Stomach (tissue), 9 donors: Measurements from ENCODE around the gene SH3TC1. TPM values are rescaled to one million over a fixed set of nuclear protein-coding genes. Genes with fewer than 3 reads are reported as not detected.
A peak's percentile ranks its signal among the peaks of the same experiment; 100 is the strongest.

Experiments
- DNase-seq, 2 donors: peaks; one replicate each; pipeline versions ENCODE4 v3.0.0 to v3.0.0-alpha.2; 2013 to 2019
- H3K27ac ChIP-seq, 5 donors: fragments of 200-600 bp in 4 of 5; sonication (generic) in 4 of 5; one replicate each; pipeline ENCODE4 v1.5.1; 2013 to 2019; ENCODE audit warnings: mild to moderate bottlenecking in 1 of 5, moderate library complexity in 1 of 5
- H3K27me3 ChIP-seq, 3 donors: fragments of 200-600 bp; sonication (generic); one replicate each; pipeline ENCODE4 v1.5.1; 2017 to 2019; ENCODE audit warnings: mixed run types in 1 of 3
- H3K36me3 ChIP-seq, 4 donors: fragments of 200-600 bp; sonication (generic); 1 replicate in 3 of 4; 2 replicates in 1 of 4; pipeline ENCODE4 v1.5.1; 2016 to 2019
- H3K4me1 ChIP-seq, 4 donors: fragments of 200-600 bp; sonication (generic); one replicate each; pipeline ENCODE4 v1.5.1; 2016 to 2019
- H3K4me3 ChIP-seq, 4 donors: fragments of 200-600 bp; sonication (generic) in 3 of 4; one replicate each; pipeline ENCODE4 v1.5.1; 2016 to 2019; ENCODE audit warnings: mild to moderate bottlenecking in 1 of 4
- H3K9me3 ChIP-seq, 4 donors: fragments of 200-600 bp; sonication (generic); one replicate each; pipeline ENCODE4 v1.5.1; 2016 to 2019
- CTCF ChIP-seq, 7 experiments: fragments of 450-650 bp in 4 of 7; fragments of 200-600 bp in 3 of 7; sonication (generic) in 3 of 7; IDR thresholded peaks; one replicate each; pipeline ENCODE4 v1.5.1; 2016 to 2019; ENCODE audit warnings: antibody characterized with exemption in 7 of 7, control low read depth in 2 of 7, mild to moderate bottlenecking in 1 of 7
- EP300 ChIP-seq: sonication (generic); formaldehyde crosslinking; IDR thresholded peaks from one replicate; pipeline ENCODE4 v1.6.1; 2017; ENCODE audit warnings: antibody characterized with exemption
- POLR2A ChIP-seq, 4 donors: fragments of 450-650 bp; IDR thresholded peaks; one replicate each; pipeline ENCODE4 v1.6.1; 2016; ENCODE audit warnings: antibody characterized with exemption in 4 of 4, control low read depth in 2 of 4, mild to moderate bottlenecking in 1 of 4, moderate library complexity in 1 of 4
- POLR2AphosphoS5 ChIP-seq, 3 donors: sonication (generic); formaldehyde crosslinking; IDR thresholded peaks; one replicate each; pipeline ENCODE4 v1.6.1; 2016; ENCODE audit warnings: antibody characterized with exemption in 3 of 3
- WGBS, 5 donors: extraction: QIAGEN DNeasy Blood & Tissue Kit in 3 of 5; methylation state at CpG; one replicate each; pipeline versions ENCODE4 v1.1.5 to v1.1.7; 2013 to 2018; 5-methylcytosine and 5-hydroxymethylcytosine counted together
- intact Hi-C: fragments of 100-400 bp; cut with DNase I; formaldehyde crosslinking; loops from one replicate; pipeline ENCODE4 v1.15.1; 2023; ENCODE audit warnings: low total_unique reads
- polyA plus RNA-seq, 3 donors: library from polyadenylated mRNA; stranded (reverse); fragments of 200-250 nt; gene quantifications; one replicate each; pipeline ENCODE4 v1.2.3, GENCODE V29; 2013
- total RNA-seq, 5 donors: library from RNA; depleted of rRNA; stranded (reverse); fragments of >200 nt; gene quantifications; one replicate each; pipeline versions ENCODE4 v1.1.0 to v1.2.3, GENCODE V29; 2014 to 2016
- donor health status: healthy with polysubstance abuse.
- donor health status: Bipolar disorder and iron deficiency.
- donor health status: healthy.

The SH3TC1 gene
- total and polyA plus RNA-seq, 8 donors = 12.0 to 96.2 (median 27.9) TPM

- H3K27ac ChIP-seq = peak overlapping the region in 4 of 5 donors; percentile 37 to 85 (median 70)
- H3K27me3 ChIP-seq = peaks cover 0 to 22% (median 10%) of the 10 kb centered on the region in 3 donors
- peaks cover 24 to 68% (median 52%) of the 10 kb centered on the region in 4 donors for H3K4me1 ChIP-seq
- no peaks in the 10 kb centered on the region for H3K36me3 ChIP-seq
- H3K9me3 ChIP-seq = no peaks in the 10 kb centered on the region
- DNase-seq = no peak
- intact Hi-C loops = no loop called here
- TF ChIP-seq POLR2AphosphoS5 (IDR thresholded peaks at IDR 0.05) (no peak), CTCF (IDR thresholded peaks at IDR 0.05) (no peak), POLR2A (IDR thresholded peaks at IDR 0.05) (no peak), EP300 (no peak)
- 80 to 87% (median 84%) methylated on average over 24 to 25 of the region's 25 CpGs for WGBS, 5 donors
- peak overlapping the region; percentile 48 to 55 (median 52) for H3K4me3 ChIP-seq
Observed at GRCh38 chr4:8268901-8269534, 69.9 kb downstream of the SH3TC1 start.

- peak within 1 kb of the TSS; percentile 48 to 55 (median 52) for H3K4me3 ChIP-seq
Observed at GRCh38 chr4:8269535-8270417, 70.7 kb downstream of the SH3TC1 start, which contains the start of gene HTRA3. Gene HTRA3 (plus strand): TSS chr4:8269754. CDS start chr4:8269969, 215 bp downstream.

GRCh38 chr4:8270418-8270771 is 71.3 kb downstream of the SH3TC1 start:
- no peak for DNase-seq
- no peaks in the 10 kb centered on the region for H3K36me3 ChIP-seq
- intact Hi-C loops = no loop called here
- H3K4me1 ChIP-seq = peaks cover 34 to 82% (median 61%) of the 10 kb centered on the region in 4 donors
- peak overlapping the region; percentile 48 to 55 (median 52) for H3K4me3 ChIP-seq
- no peak for TF ChIP-seq POLR2AphosphoS5 (IDR thresholded peaks at IDR 0.05)
- no peak for TF ChIP-seq EP300
- TF ChIP-seq CTCF (IDR thresholded peaks at IDR 0.05) = no peak
- TF ChIP-seq POLR2A (IDR thresholded peaks at IDR 0.05) = no peak
- peak overlapping the region in 4 of 5 donors; percentile 38 to 85 (median 59) for H3K27ac ChIP-seq
- H3K27me3 ChIP-seq = peaks cover 0 to 22% (median 10%) of the 10 kb centered on the region in 3 donors
- no peaks in the 10 kb centered on the region for H3K9me3 ChIP-seq
- WGBS, 5 donors = 40 to 56% (median 52%) methylated on average over 5 to 11 of the region's 11 CpGs

More at GRCh38 chr4:8269535-8270417, 70.7 kb downstream of the SH3TC1 start, which contains the start of gene HTRA3:
- TF ChIP-seq CTCF (IDR thresholded peaks at IDR 0.05) (no peak), POLR2AphosphoS5 (IDR thresholded peaks at IDR 0.05) (peak; percentile 14 to 58 (median 36))
- Histone ChIP-seq H3K9me3 (no peaks in the 10 kb centered on the region), H3K4me1 (peaks cover 29 to 76% (median 56%) of the 10 kb centered on the region in 4 donors), H3K36me3 (no peaks in the 10 kb centered on the region), H3K27me3 (peaks cover 0 to 22% (median 10%) of the 10 kb centered on the region in 3 donors), H3K27ac (peak within 1 kb of the TSS in 4 of 5 donors; percentile 47 to 85 (median 70))
- peak; percentile 28 to 86 for DNase-seq
- WGBS, 5 donors = 2 to 11% (median 2%) methylated on average over 5 to 111 of the region's 111 CpGs
- intact Hi-C loops = no loop called here
